HG02763 (cell line): ENCODE measurements around the gene RDX.
A peak's percentile ranks its signal among the peaks of the same experiment; 100 is the strongest.
"Not testable (repeated sequence)": the region's sequence is repeated elsewhere in the genome, so short reads cannot be mapped to it uniquely, and the experiment has no call there.

Experiments used
- ATAC-seq: cut with Tn5 transposase; IDR thresholded peaks from one replicate; pipeline ENCODE4 v1.9.1; 2021; ENCODE audit warnings: mild to moderate bottlenecking, moderate library complexity; ENCODE audit not compliant: unreplicated experiment

The RDX gene

GRCh38 chr11:110306019-110306388 is 9.6 kb upstream of the RDX start:
- not testable (repeated sequence) for ATAC-seq

GRCh38 chr11:110305169-110306018 is 9.0 kb upstream of the RDX start:
- no peak for ATAC-seq

DNA sequence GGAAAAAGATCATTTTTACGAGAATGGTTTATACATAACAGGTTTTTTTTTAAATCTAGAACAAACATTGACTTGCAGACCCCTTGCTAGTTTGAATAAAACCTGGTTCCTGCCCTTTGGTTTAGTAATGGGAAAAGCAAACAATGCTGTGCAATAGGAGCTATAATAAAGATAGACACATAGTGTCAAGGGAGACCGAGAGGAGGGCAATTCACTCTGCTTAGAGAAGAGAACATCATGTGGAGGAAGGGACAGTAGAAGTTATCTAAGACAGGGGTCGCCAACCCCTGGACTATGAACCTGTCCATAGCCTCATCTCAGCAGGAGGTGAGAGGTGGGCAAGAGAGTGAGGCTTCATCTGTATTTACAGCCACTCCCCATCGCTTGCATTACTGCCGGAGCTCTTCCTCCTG is 7.0 kb upstream of the RDX start:
- no peak for ATAC-seq

DNA sequence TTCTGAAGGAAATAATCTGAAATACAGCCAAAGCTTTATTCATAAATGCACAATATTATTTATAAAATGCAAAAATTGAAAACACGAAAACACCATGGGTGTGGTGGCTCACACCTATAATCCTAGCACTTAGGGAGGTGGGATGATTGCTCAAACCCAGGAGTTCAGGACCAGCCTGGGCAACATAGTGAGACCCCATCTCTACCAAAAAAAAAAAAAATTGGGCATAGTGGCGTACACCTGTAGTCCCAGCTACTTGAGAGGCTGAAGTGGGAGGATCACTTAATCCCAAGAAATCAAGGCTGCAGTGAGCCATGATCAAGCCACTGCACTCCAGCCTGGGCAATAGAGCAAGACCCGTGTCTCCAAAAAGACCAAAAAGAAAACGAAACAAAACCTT is 5.2 kb upstream of the RDX start:
- no peak for ATAC-seq

DNA sequence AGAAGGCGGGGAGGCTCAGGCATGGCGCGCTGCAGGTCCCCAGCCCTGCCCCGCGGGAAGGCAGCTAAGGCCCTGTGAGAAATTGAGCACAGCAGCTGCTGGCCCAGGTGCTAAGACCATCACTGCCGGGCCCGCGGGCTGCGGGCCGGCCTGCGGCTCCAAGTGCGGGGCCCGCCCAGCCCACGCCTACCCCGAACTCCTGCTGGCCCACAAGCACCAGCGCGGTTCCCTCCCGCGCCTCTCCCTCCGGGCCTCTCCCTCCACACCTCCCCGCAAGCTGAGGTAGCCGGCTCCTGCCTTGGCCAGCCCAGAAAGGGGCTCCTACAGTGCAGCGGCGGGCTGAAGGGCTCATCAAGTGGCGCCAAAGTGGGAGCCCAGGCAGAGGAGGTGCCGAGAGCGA is 4.6 kb upstream of the RDX start:
- no peak for ATAC-seq

DNA sequence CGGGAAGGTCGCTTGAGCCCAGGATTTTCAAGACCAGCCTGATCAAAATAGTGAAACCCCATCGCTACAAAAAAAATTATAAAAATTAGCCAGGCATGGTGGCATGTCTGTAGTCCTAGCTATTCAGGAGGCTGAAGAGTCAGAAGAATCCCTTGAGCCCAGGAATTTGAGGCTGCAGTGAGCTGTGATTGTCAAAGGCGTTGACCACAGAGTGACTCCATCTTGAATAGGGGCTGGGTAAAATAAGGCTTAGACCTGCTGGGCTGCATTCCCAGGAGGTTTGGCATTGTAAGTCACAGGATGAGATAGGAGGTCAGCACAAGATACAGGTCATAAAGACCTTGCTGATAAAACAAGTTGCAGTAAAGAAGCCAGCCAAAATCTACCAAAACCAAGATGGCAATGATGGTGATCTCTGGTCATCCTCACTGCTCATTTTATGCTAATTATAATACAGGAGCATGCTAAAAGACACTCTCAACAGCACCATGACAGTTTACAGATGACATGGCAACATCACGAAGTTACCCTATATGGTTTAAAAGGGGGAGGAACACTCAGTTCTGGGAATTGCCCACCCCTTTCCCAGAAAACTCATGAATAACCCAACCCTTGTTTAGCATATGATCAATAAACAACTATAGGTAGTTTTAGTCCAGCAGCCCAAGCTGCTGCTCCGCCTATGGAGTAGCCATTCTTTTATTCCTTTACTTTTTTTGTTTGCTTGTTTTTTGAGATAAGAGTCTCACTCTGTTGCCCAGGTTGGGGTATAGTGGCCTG is 2.8 kb upstream of the RDX start:
- ATAC-seq: no peak

DNA sequence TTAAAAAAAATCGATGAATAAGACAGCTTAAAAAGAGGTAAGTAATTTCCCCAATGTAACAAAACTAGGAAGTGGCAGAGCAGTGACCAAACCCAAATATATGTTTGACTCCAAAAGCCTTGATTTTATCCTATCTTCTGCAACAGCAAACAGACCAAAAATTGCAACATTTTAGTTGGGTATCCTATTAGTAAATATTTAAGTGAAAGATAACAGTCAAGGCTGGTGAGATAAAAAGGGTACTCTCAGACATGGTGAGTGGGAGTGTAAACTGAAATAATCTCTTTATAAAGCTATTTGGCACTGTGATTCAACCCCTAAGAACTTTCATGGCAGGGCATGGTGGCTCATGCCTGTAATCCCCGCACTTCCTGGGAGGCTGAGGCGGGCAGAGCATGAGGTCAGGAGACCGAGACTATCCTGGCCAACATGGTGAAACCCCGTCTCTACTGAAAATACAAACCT is 1.9 kb upstream of the RDX start:
- no peak for ATAC-seq

- no peak for ATAC-seq
Observed at GRCh38 chr11:110297726-110298300, 1.4 kb upstream of the RDX start.

DNA sequence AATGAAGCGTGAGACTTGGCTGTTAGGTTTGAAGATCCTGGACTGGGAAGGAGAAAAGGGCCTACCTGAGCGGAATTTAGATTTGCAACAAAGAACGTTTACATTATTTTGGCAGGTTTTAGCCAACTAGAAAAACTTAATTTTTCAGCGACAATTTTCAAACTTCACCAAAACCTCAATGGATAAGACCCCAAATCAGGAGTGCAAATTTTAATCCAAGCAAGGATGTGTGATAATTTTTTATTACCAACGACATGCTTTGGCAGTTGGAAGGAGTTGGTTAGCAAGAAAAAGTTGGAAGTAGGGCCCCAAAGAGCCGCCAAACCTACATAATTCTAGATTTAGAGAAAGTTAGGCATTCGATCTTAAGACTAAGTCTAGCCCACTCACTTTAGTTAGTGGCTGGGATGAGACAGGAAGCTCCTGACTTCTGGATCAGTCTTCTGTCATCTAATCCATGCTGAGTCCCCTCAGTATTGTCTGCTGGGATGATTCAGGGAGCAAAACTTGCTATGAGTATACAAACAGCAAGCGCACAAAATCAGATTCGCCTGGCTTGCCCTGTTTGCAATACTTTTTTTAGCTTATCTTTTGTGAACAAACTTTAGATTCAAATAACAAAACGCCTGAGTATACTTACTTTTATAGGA is 787 bp upstream of the RDX start:
- ATAC-seq: no peak

- ATAC-seq: peak; percentile 58
Observed at GRCh38 chr11:110295531-110296225, 736 bp downstream of the RDX start.

- ATAC-seq: no peak
Observed at GRCh38 chr11:110295086-110295485, 1.3 kb downstream of the RDX start.

DNA sequence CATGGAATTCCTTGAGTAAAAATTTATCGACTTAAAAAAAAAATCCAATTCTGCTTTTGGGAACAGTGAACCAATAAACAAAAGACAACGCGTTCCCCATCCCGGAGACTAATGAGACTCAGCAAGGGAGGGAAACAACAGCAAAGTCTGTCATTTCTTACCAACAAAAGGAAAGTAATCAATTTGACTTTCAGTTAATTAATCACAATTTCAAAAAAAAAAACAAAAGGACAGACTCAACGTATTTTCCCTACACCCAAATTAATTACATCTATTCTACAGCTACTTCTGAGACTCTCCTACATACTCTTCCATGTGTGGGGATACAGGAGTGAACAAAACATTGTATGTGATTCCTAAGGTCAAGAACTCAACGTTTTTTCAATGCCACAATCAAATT is 1.9 kb downstream of the RDX start:
- no peak for ATAC-seq

DNA sequence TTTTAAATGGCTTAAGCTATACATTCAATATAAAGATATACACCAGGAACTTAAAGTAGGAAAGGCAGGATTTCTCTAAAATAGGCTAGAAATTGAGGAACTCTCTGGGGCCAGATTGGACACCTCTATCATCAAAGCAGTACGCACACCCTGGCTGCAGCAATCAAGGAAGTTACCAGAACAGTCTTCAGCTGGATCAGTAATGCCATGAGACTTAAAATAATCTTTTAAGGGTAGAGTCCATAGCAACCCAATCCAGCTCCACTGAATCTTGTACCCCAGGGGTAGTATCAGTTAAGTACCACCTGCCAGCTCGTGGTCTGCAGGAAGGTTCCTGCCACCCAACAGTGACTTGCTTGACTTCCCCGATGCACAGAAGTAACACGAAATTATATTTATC is 3.0 kb downstream of the RDX start:
- ATAC-seq: no peak

DNA sequence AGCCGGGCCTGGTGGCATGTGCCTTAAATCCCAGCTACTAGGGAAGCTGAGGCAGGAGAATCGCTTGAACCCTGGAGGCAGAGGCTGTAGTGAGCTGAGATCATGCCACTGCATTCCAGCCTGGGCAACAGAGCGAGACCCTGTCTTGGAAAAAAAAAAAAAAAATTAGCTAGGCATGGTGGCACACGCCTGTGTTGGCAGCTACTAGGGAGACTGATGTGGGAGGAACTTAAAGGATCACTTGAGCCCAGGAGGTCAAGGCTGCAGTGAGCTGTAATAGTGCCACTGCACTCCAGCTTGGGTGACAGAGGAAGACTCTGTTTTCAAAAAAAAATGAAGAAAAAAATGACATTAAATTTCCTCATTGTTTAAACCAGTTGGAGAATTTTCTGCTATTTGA is 4.3 kb downstream of the RDX start:
- ATAC-seq: not testable (repeated sequence)

DNA sequence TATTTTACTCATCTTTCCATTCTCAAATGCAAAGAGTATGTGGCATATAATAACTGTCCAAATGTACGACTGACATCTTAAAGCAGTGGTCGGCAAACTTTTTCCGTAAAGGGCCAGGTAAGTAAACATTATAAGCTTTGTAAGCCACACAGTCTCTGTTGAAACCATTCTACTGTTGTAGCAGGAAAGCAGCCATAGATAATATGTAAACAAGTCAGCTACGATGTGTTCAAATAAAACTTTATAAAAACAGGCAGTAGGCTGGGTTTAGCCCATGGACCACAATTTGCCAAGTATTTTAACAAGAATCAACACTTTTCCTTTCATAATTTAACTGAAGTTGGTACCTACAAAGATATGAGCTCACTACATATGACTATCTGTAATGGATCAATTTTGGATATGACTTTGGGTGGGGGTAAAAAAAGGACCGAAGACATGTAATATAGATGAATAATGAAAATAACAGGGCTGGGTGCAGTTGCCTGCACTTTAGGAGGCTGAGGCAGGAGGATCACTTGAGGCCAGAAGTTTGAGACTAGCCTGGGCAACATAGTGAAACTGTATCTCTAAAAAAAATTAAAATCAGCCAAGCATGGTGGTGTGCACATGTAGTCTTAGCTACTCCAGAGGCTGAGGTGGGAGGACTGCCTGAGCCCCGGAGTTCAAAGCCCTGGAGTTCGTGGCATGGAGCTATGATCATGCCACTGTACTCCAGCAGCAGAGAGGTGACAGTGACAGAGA is 5.7 kb downstream of the RDX start:
- ATAC-seq: no peak

DNA sequence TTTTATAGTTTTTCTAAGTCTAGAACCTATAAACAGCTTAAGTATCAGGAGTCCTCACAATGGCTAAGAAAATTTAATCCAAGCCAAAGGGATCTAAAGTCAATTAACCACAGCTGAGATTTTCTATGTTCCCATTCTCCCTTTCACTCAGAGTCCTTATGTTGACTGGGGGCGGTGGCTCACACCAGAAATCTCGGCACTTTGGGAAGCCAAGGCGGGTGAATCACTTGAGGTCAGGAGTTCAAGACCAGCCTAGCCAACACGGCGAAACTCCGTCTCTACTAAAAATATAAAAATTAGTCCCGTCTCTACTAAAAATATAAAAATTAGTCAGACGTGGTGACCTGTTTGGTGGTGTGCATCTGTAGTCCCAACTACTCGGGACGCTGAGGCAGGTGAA is 6.9 kb downstream of the RDX start:
- no peak for ATAC-seq

- ATAC-seq: no peak
Observed at GRCh38 chr11:110287537-110287936, 8.9 kb downstream of the RDX start.

DNA sequence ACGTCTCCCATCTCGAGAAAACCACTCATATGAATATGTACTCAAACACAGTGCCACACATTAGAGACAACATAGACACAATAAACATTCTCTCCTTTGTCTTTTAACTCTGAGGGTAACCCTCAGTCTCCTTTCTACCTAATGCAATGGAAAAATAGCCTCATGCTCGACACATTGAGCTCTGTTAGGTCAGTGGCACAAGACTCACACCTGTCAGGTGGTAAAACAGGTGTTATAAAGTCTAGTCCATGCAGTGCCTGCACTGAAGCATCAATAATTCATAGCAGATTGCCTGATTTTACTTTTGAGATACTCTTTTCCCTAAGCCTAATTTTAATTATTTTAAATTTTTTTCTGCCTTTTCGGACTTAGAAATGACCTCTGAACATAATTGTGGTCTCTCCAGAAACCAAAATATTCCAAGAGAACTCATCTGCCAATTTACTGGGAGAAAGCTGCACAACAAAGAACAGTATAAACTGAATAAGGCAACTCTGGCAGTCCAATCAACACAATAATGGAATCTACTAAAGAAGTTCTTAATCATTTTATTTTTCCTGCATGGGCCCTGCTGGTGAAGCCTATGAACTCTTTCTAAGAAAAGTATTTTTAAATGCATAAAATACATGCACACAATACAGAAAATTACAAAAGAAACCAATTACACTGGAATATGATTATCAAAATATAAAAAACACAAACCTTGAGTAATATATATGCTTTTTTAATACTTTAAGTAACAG is 9.9 kb downstream of the RDX start:
- no peak for ATAC-seq

- no peak for ATAC-seq
Observed at GRCh38 chr11:110283862-110284261, 12.6 kb downstream of the RDX start.
